HCT116 (cell line): ENCODE results near the gene TRMU. TPM values are rescaled to one million over a fixed set of nuclear protein-coding genes. Genes with fewer than 3 reads are reported as not detected.

ENCODE experiments used
- ATAC-seq: fragments of 200-7000 bp; cut with Tn5 transposase; 2 replicates; pipeline ENCODE4 v1.9.1; 2020; ENCODE audit warnings: mild to moderate bottlenecking, moderate library complexity
- BruUV-seq: library from RNA; stranded (reverse); fragments of 400-500 nt; replicated peaks from 2 replicates; lab custom pipeline; 2021; lab: Mats Ljungman, UMichigan
- CTCF ChIA-PET: fragments of 300-600 bp; sonication (Branson Sonifier 250); formaldehyde crosslinking; loops from one replicate; lab custom pipeline; 2021; ENCODE audit warnings: antibody characterized with exemption; lab: Charles Lee
- POLR2A ChIA-PET: fragments of 300-600, 350-600 bp; sonication (Branson Sonifier 250); formaldehyde crosslinking; loops from one replicate; lab custom pipeline; 2021; ENCODE audit warnings: antibody characterized with exemption; lab: Charles Lee
- RAD21 ChIA-PET, 2 experiments: fragments of 300-600 bp; sonication (Branson Sonifier 250); formaldehyde crosslinking; loops; one replicate each; lab custom pipeline; 2023; ENCODE audit warnings: low total read pairs in 2 of 2; ENCODE audit not compliant: uncharacterized antibody in 2 of 2, unreplicated experiment in 2 of 2, low non-redundant PET in 1 of 2; lab: Charles Lee
- DNase-seq: peaks from one replicate; pipeline ENCODE4 v3.0.0-alpha.2; 2010; ENCODE audit warnings: low read depth, low spot score
- H2AFZ ChIP-seq: fragments of 200-600 bp; shearing (Covaris generic), sonication (generic); 2 replicates; pipeline ENCODE4 v1.6.1; 2017; ENCODE audit warnings: low read depth, mixed run types, mixed read lengths, antibody characterized with exemption, low read length; ENCODE audit not compliant: poor library complexity, severe bottlenecking
- H3K27ac ChIP-seq: 2 replicates; pipeline ENCODE4 v1.5.1; 2012; ENCODE audit warnings: low read depth, low read length
- H3K27me3 ChIP-seq: fragments of 200-600 bp; sonication (generic); 2 replicates; pipeline ENCODE4 v1.6.1; 2016; ENCODE audit warnings: mixed run types, low read length, mixed read lengths; ENCODE audit not compliant: insufficient read depth
- H3K36me3 ChIP-seq, 2 experiments: fragments of 200-500 bp in 1 of 2; fragments of 200-600 bp in 1 of 2; sonication (Bioruptor generic) in 1 of 2; sonication (generic) in 1 of 2; 2 replicates each; pipeline versions ENCODE4 v1.5.1 to v1.6.1; 2014 to 2016; ENCODE audit warnings: low read length in 2 of 2, inconsistent platforms in 1 of 2, mixed read lengths in 1 of 2, mixed run types in 1 of 2; ENCODE audit not compliant: insufficient read depth in 2 of 2, control insufficient read depth in 1 of 2
- H3K4me1 ChIP-seq, 2 experiments: fragments of 200-600 bp in 1 of 2; sonication (generic) in 1 of 2; 2 replicates each; pipeline versions ENCODE4 v1.5.1 to v1.6.1; 2012 to 2017; ENCODE audit warnings: low read length in 2 of 2, inconsistent platforms in 1 of 2, mild to moderate bottlenecking in 1 of 2, mixed read lengths in 1 of 2, mixed run types in 1 of 2, moderate library complexity in 1 of 2; ENCODE audit not compliant: insufficient read depth in 2 of 2, control insufficient read depth in 1 of 2
- H3K4me2 ChIP-seq: fragments of 200-600 bp; sonication (generic); 2 replicates; pipeline ENCODE4 v1.6.1; 2017; ENCODE audit warnings: mixed run types, low read length, mixed read lengths
- H3K4me3 ChIP-seq, 2 experiments: fragments of 200-600 bp in 1 of 2; sonication (generic) in 1 of 2; replicated peaks in 1 of 2; 2 replicates each; pipeline ENCODE4 v1.5.1; 2011 to 2016; ENCODE audit warnings: low read length in 2 of 2, control low read depth in 1 of 2, low read depth in 1 of 2, mild to moderate bottlenecking in 1 of 2, mixed read lengths in 1 of 2, mixed run types in 1 of 2
- H3K79me2 ChIP-seq: fragments of 200-600 bp; sonication (generic); 2 replicates; pipeline ENCODE4 v1.6.1; 2017; ENCODE audit warnings: mild to moderate bottlenecking, mixed run types, low read length, moderate library complexity, mixed read lengths; ENCODE audit not compliant: insufficient read depth
- H3K9ac ChIP-seq: fragments of 200-600 bp; sonication (generic); 2 replicates; pipeline ENCODE4 v1.6.1; 2016; ENCODE audit warnings: low read length, mixed read lengths
- H3K9me2 ChIP-seq: fragments of 200-600 bp; sonication (generic), shearing (Covaris generic); 2 replicates; pipeline ENCODE4 v1.6.1; 2017; ENCODE audit warnings: mixed run types, mild to moderate bottlenecking, moderate library complexity; ENCODE audit not compliant: insufficient read depth
- H3K9me3 ChIP-seq, 2 experiments: fragments of 200-500 bp in 1 of 2; fragments of 200-600 bp in 1 of 2; sonication (Bioruptor generic) in 1 of 2; sonication (generic) in 1 of 2; 2 replicates each; pipeline ENCODE4 v1.6.1; 2014 to 2017; ENCODE audit warnings: low read length in 2 of 2, mixed read lengths in 2 of 2, inconsistent platforms in 1 of 2, low read depth in 1 of 2, mild to moderate bottlenecking in 1 of 2, mixed run types in 1 of 2, moderate library complexity in 1 of 2; ENCODE audit not compliant: control insufficient read depth in 1 of 2, insufficient read depth in 1 of 2
- H4K20me1 ChIP-seq: fragments of 200-600 bp; sonication (generic), shearing (Covaris generic); 2 replicates; pipeline ENCODE4 v1.6.1; 2017; ENCODE audit warnings: mixed run types, mild to moderate bottlenecking, moderate library complexity; ENCODE audit not compliant: insufficient read depth
- CEBPB ChIP-seq: IDR thresholded peaks from 2 replicates; pipeline ENCODE4 v1.6.1; 2012; ENCODE audit warnings: low read depth
- ELF1 ChIP-seq: IDR thresholded peaks from 2 replicates; pipeline ENCODE4 v1.6.1; 2012; ENCODE audit warnings: low read depth, borderline replicate concordance
- POLR2A ChIP-seq: IDR thresholded peaks from 2 replicates; pipeline ENCODE4 v1.7.0; 2011; ENCODE audit warnings: borderline replicate concordance; ENCODE audit not compliant: insufficient read depth, insufficient read length; ENCODE audit errors: extremely low read depth
- intact Hi-C: fragments of 100-400 bp; cut with micrococcal nuclease; formaldehyde crosslinking; loops from 2 replicates; pipeline ENCODE4 v1.10.0; 2022
- total RNA-seq: library from RNA; stranded (reverse); gene quantifications from one replicate; pipeline ENCODE4 v1.2.1, GENCODE V29; 2021; ENCODE audit not compliant: unreplicated experiment
- TF ChIP-seq, protein P1 (sequence below), 3 experiments: fragments of 200-600 bp in 1 of 3; sonication (generic) in 1 of 3; IDR thresholded peaks in 2 of 3; conservative IDR thresholded peaks in 1 of 3; 2 replicates each; pipeline ENCODE4 v1.5.1; 2012 to 2017; ENCODE audit warnings: low read depth in 2 of 3, low read length in 2 of 3, antibody characterized with exemption in 1 of 3, borderline replicate concordance in 1 of 3, control low read depth in 1 of 3, mild to moderate bottlenecking in 1 of 3, mixed read lengths in 1 of 3, mixed run types in 1 of 3, moderate library complexity in 1 of 3; ENCODE audit not compliant: insufficient read depth in 1 of 3
- TF ChIP-seq, protein P2 (sequence below): IDR thresholded peaks from 2 replicates; pipeline ENCODE4 v1.6.1; 2012; ENCODE audit warnings: low read depth
- TF ChIP-seq, protein P3 (sequence below): IDR thresholded peaks from 2 replicates; pipeline ENCODE4 v1.6.1; 2012

TRMU gene
- total RNA-seq, 1 experiment from 2014 or later, result 65.4 TPM

DNA sequence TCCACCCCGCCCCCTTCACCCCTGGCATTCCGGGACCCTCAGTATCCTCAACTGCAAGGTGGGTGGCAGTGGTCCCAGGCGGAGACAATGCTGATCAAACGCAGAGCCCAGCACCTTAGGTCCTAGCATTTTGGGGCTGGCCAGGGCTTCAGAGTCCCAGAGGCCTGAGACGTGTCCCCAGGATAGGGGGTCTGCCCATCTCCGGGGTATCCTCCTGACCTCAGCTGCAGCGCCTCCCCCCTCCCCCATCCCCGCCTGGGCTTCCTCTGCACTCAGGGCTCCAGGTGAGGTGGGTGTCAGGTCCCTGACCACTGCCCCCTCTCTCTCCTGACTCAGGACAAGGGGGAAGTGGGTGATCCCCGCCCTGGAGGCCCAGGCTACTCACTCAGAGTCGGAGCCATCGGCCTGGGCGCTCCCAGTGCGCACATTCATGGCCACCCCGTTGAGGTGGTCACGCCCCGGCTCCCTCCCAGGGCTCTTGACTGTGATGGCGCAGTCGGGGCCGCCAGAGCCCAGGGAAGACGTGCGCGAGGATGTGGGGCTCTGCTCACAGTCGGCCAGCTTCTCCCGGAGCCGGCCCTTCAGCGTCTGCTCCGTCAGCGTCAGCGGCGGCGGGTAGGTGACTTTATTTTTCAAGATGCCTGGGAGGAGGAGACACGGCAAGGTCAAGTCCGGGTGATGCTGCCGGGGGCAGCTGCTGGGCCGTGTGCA is 28.3 kb downstream of the TRMU start:
- ChIA-PET CTCF (no interaction called here), RAD21 (interaction anchor here in 1 of 2 experiments (0.7 kb wide), 1 partner anchor 163 kb away, joined by 3 read pairs; no protein-coding TSS in a partner anchor), POLR2A (no interaction called here)
- Histone ChIP-seq H3K27me3 (no peaks in the 10 kb centered on the region), H3K4me2 (no peak overlapping the region), H3K4me1 (peaks cover 0 to 9% of the 10 kb centered on the region in 2 experiments; a peak in 2 of 4 replicates), H3K4me3 (no peak overlapping the region), H4K20me1 (no peaks in the 10 kb centered on the region), H3K27ac (no peak overlapping the region), H3K79me2 (no peaks in the 10 kb centered on the region), H3K9me2 (no peaks in the 10 kb centered on the region), H2AFZ (no peak overlapping the region), H3K9ac (no peak overlapping the region), H3K9me3 (no peaks in the 10 kb centered on the region), H3K36me3 (no peaks in the 10 kb centered on the region; a peak in 1 of 4 replicates)
- DNase-seq, result no peak
- TF ChIP-seq, protein P1, sequence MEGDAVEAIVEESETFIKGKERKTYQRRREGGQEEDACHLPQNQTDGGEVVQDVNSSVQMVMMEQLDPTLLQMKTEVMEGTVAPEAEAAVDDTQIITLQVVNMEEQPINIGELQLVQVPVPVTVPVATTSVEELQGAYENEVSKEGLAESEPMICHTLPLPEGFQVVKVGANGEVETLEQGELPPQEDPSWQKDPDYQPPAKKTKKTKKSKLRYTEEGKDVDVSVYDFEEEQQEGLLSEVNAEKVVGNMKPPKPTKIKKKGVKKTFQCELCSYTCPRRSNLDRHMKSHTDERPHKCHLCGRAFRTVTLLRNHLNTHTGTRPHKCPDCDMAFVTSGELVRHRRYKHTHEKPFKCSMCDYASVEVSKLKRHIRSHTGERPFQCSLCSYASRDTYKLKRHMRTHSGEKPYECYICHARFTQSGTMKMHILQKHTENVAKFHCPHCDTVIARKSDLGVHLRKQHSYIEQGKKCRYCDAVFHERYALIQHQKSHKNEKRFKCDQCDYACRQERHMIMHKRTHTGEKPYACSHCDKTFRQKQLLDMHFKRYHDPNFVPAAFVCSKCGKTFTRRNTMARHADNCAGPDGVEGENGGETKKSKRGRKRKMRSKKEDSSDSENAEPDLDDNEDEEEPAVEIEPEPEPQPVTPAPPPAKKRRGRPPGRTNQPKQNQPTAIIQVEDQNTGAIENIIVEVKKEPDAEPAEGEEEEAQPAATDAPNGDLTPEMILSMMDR (IDR thresholded peaks at IDR 0.05 in 2 of 3, conservative IDR thresholded peaks at IDR 0.05 in 1 of 3; ENCODE audit: borderline replicate concordance in 1 of 3, insufficient read depth in 1 of 3, low read depth in 2 of 3, low read length in 2 of 3), result no peak
- TF ChIP-seq ELF1 (no peak), CEBPB (no peak), POLR2A (no peak)
- TF ChIP-seq, protein P2, sequence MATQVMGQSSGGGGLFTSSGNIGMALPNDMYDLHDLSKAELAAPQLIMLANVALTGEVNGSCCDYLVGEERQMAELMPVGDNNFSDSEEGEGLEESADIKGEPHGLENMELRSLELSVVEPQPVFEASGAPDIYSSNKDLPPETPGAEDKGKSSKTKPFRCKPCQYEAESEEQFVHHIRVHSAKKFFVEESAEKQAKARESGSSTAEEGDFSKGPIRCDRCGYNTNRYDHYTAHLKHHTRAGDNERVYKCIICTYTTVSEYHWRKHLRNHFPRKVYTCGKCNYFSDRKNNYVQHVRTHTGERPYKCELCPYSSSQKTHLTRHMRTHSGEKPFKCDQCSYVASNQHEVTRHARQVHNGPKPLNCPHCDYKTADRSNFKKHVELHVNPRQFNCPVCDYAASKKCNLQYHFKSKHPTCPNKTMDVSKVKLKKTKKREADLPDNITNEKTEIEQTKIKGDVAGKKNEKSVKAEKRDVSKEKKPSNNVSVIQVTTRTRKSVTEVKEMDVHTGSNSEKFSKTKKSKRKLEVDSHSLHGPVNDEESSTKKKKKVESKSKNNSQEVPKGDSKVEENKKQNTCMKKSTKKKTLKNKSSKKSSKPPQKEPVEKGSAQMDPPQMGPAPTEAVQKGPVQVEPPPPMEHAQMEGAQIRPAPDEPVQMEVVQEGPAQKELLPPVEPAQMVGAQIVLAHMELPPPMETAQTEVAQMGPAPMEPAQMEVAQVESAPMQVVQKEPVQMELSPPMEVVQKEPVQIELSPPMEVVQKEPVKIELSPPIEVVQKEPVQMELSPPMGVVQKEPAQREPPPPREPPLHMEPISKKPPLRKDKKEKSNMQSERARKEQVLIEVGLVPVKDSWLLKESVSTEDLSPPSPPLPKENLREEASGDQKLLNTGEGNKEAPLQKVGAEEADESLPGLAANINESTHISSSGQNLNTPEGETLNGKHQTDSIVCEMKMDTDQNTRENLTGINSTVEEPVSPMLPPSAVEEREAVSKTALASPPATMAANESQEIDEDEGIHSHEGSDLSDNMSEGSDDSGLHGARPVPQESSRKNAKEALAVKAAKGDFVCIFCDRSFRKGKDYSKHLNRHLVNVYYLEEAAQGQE, result no peak
- TF ChIP-seq, protein P3, sequence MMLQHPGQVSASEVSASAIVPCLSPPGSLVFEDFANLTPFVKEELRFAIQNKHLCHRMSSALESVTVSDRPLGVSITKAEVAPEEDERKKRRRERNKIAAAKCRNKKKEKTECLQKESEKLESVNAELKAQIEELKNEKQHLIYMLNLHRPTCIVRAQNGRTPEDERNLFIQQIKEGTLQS, result no peak
- BruUV-seq, result no TSS peak
- no peak for ATAC-seq
- intact Hi-C loops, result no loop called here
